OCI-LY1 (cell line): ENCODE data around the gene PSME1.
A peak's percentile ranks its signal among the peaks of the same experiment; 100 is the strongest.

ENCODE experiments used
- H2AFZ ChIP-seq: fragments of 200-600 bp; sonication (generic), shearing (Covaris generic); 2 replicates; pipeline ENCODE4 v1.6.0; 2014; ENCODE audit warnings: antibody characterized with exemption, mild to moderate bottlenecking, low read length
- H3F3A ChIP-seq: fragments of 200-600 bp; sonication (generic), shearing (Covaris generic); 2 replicates; pipeline ENCODE4 v1.6.0; 2014; ENCODE audit warnings: mild to moderate bottlenecking, antibody characterized with exemption, low read length, moderate library complexity; ENCODE audit not compliant: insufficient read depth
- H3K27ac ChIP-seq: fragments of 200-600 bp; sonication (generic); 2 replicates; pipeline ENCODE4 v1.5.1; 2014; ENCODE audit warnings: low read length, mixed run types, mild to moderate bottlenecking, low read depth; ENCODE audit not compliant: poor library complexity, severe bottlenecking
- H3K27me3 ChIP-seq: fragments of 200-600 bp; sonication (generic); 2 replicates; pipeline ENCODE4 v1.6.0; 2014; ENCODE audit warnings: antibody characterized with exemption, mild to moderate bottlenecking, low read length, moderate library complexity; ENCODE audit not compliant: insufficient read depth
- H3K36me3 ChIP-seq: fragments of 200-600 bp; sonication (generic); 2 replicates; pipeline ENCODE4 v1.6.1; 2014; ENCODE audit warnings: mild to moderate bottlenecking, antibody characterized with exemption, low read length, moderate library complexity, mixed read lengths; ENCODE audit not compliant: insufficient read depth
- H3K4me1 ChIP-seq: fragments of 200-600 bp; sonication (generic); 2 replicates; pipeline ENCODE4 v1.5.1; 2014; ENCODE audit warnings: mild to moderate bottlenecking, low read length, moderate library complexity; ENCODE audit not compliant: insufficient read depth, severe bottlenecking
- H3K4me2 ChIP-seq: fragments of 200-600 bp; sonication (generic), shearing (Covaris generic); 2 replicates; pipeline ENCODE4 v1.6.1; 2014; ENCODE audit warnings: low read length
- H3K4me3 ChIP-seq: fragments of 200-600 bp; sonication (generic); 2 replicates; pipeline ENCODE4 v1.5.1; 2014; ENCODE audit warnings: low read length, low read depth, mild to moderate bottlenecking, mixed read lengths; ENCODE audit not compliant: poor library complexity, severe bottlenecking
- H3K79me2 ChIP-seq: fragments of 200-600 bp; shearing (Covaris generic); 2 replicates; pipeline ENCODE4 v1.6.1; 2016; ENCODE audit warnings: mixed run types, low read length, mixed read lengths; ENCODE audit not compliant: insufficient read depth
- H3K9ac ChIP-seq: fragments of 200-600 bp; sonication (generic), shearing (Covaris generic); 2 replicates; pipeline ENCODE4 v1.6.1; 2014; ENCODE audit warnings: mild to moderate bottlenecking, low read length, mixed read lengths
- H3K9me2 ChIP-seq: fragments of 200-600 bp; sonication (generic), shearing (Covaris generic); 2 replicates; pipeline ENCODE4 v1.6.1; 2014; ENCODE audit warnings: low read depth, mild to moderate bottlenecking, low read length, mixed read lengths
- H3K9me3 ChIP-seq: fragments of 200-600 bp; shearing (Covaris generic); 2 replicates; pipeline ENCODE4 v1.6.1; 2014; ENCODE audit warnings: low read length, mixed read lengths
- H4K20me1 ChIP-seq: fragments of 200-600 bp; sonication (generic), shearing (Covaris generic); 2 replicates; pipeline ENCODE4 v1.6.0; 2016; ENCODE audit warnings: mild to moderate bottlenecking, low read length; ENCODE audit not compliant: insufficient read depth
- CTCF ChIP-seq: fragments of 200-600 bp; sonication (generic), shearing (Covaris generic); IDR thresholded peaks from 2 replicates; pipeline ENCODE4 v1.5.1; 2017; ENCODE audit warnings: mild to moderate bottlenecking, antibody characterized with exemption, low read length, moderate library complexity, mixed read lengths
- EZH2 ChIP-seq: fragments of 200-600 bp; sonication (generic), shearing (Covaris generic); IDR thresholded peaks from 2 replicates; pipeline ENCODE4 v1.8.0; 2017; ENCODE audit warnings: borderline replicate concordance, mixed run types, mild to moderate bottlenecking, antibody characterized with exemption, low read length, moderate library complexity, mixed read lengths

Gene PSME1

GRCh38 chr14:24147761-24148428 lies 11.9 kb downstream of the PSME1 start:
- H3F3A ChIP-seq, result no peaks in the 10 kb centered on the region
- H3K27ac ChIP-seq, result no peak overlapping the region
- no peak overlapping the region for H2AFZ ChIP-seq
- peaks cover 21% of the 10 kb centered on the region for H3K4me1 ChIP-seq
- peak overlapping the region; percentile 97 for H3K4me3 ChIP-seq
- H3K36me3 ChIP-seq, result peaks cover 63% of the 10 kb centered on the region
- H3K4me2 ChIP-seq, result peak overlapping the region; percentile 98
- TF ChIP-seq EZH2 (no peak), CTCF (no peak)
- no peaks in the 10 kb centered on the region for H4K20me1 ChIP-seq
- H3K27me3 ChIP-seq, result no peaks in the 10 kb centered on the region
- no peaks in the 10 kb centered on the region for H3K9me2 ChIP-seq
- H3K9ac ChIP-seq, result peak overlapping the region; percentile 92
- H3K9me3 ChIP-seq, result no peaks in the 10 kb centered on the region
- peaks cover 6% of the 10 kb centered on the region; the same call in 1 of the 2 replicates for H3K79me2 ChIP-seq

- Histone ChIP-seq H3K36me3 (peaks cover 50% of the 10 kb centered on the region), H3K4me2 (no peak overlapping the region), H3K4me1 (peaks cover 21% of the 10 kb centered on the region), H2AFZ (no peak overlapping the region), H3K27ac (no peak overlapping the region), H4K20me1 (no peaks in the 10 kb centered on the region), H3K79me2 (peaks cover 6% of the 10 kb centered on the region; the same call in 1 of the 2 replicates), H3F3A (no peaks in the 10 kb centered on the region), H3K9ac (no peak overlapping the region), H3K9me2 (no peaks in the 10 kb centered on the region), H3K4me3 (no peak overlapping the region), H3K27me3 (no peaks in the 10 kb centered on the region), H3K9me3 (no peaks in the 10 kb centered on the region)
- TF ChIP-seq EZH2 (no peak), CTCF (no peak)
Observed at GRCh38 chr14:24149302-24149969, 13.4 kb downstream of the PSME1 start.

GRCh38 chr14:24150061-24150460 lies 14.1 kb downstream of the PSME1 start:
- no peak for TF ChIP-seq CTCF
- TF ChIP-seq EZH2, result no peak
- Histone ChIP-seq H3K27ac (no peak overlapping the region), H3K4me2 (no peak overlapping the region), H3K27me3 (no peaks in the 10 kb centered on the region), H3K9ac (no peak overlapping the region), H3K9me3 (no peaks in the 10 kb centered on the region), H3K36me3 (peaks cover 49% of the 10 kb centered on the region), H2AFZ (no peak overlapping the region), H3K4me1 (peaks cover 21% of the 10 kb centered on the region), H3F3A (no peaks in the 10 kb centered on the region), H3K9me2 (no peaks in the 10 kb centered on the region), H4K20me1 (no peaks in the 10 kb centered on the region), H3K79me2 (peaks cover 6% of the 10 kb centered on the region; the same call in 1 of the 2 replicates), H3K4me3 (no peak overlapping the region)
